C4-2B (cell line): ENCODE data around the gene TPM4.

ENCODE experiments used
- CTCF ChIP-seq: fragments of 450-650 bp; conservative IDR thresholded peaks from 2 replicates; pipeline ENCODE4 v1.5.1; 2017; ENCODE audit warnings: mild to moderate bottlenecking
- ZFX ChIP-seq: fragments of 450-650 bp; IDR thresholded peaks from 2 replicates; pipeline ENCODE4 v1.6.1; 2017

- TF ChIP-seq CTCF (no peak), ZFX (no peak)
Observed at GRCh38 chr19:16121141-16121540, 44.8 kb downstream of the TPM4 start.
